ENCODE data around the gene KIF3A. TPM values are rescaled to one million over a fixed set of nuclear protein-coding genes. Genes with fewer than 3 reads are reported as not detected.

KIF3A gene
- total and polyA plus RNA-seq, 2 experiments from 2014 or later, result 5.4 to 10.5 TPM

DNA sequence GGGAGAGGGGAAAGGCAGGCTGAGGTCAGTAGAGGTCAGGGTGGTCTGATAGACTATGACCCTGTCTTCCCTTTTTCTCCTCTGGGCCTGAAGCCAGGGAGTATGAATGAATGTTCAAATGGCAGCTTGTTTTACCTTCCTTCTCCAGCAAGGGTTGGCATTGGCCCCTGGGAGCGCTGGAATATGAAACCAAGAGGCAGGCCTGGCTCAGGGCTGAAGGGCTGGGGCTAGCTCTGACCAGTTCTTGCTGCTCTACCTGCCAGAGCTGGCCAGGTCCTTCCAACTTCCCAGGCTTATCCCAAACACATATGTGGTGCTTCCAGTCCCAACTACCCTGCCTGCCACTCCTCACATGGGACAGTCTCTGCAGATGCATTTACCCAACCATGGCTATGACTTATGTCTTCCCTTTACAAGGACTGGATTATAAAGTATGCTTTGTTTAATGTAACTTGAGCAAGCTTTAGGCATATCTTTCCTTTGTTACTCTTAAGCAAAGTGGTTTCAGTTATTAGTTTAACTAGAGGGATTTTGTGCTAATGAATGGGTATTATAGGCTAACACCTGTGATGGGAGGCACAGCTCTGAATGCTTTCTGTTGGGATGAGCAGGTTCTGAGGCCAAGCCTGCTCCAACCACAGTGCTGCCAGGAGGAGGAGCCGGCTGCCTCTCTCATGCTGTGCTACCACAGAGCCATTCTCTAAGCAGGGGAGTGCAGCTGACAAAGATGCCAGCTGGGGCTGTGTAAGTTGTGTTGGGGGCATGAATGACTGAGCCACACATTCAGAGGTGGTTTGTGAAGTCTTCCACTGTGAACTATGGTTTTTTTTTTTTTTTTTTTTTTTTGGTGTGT is 16.0 kb upstream of the KIF3A start:
- Histone ChIP-seq H3K36me3 (peaks cover 3% of the 10 kb centered on the region), H3K9me3 (ENCODE audit: low read depth) (no peaks in the 10 kb centered on the region), H3K27me3 (peaks cover 32% of the 10 kb centered on the region), H3K27ac (no peak overlapping the region), H3K4me3 (no peak overlapping the region), H3K4me1 (ENCODE audit: low read depth) (no peaks in the 10 kb centered on the region)
- TF ChIP-seq, protein P1, sequence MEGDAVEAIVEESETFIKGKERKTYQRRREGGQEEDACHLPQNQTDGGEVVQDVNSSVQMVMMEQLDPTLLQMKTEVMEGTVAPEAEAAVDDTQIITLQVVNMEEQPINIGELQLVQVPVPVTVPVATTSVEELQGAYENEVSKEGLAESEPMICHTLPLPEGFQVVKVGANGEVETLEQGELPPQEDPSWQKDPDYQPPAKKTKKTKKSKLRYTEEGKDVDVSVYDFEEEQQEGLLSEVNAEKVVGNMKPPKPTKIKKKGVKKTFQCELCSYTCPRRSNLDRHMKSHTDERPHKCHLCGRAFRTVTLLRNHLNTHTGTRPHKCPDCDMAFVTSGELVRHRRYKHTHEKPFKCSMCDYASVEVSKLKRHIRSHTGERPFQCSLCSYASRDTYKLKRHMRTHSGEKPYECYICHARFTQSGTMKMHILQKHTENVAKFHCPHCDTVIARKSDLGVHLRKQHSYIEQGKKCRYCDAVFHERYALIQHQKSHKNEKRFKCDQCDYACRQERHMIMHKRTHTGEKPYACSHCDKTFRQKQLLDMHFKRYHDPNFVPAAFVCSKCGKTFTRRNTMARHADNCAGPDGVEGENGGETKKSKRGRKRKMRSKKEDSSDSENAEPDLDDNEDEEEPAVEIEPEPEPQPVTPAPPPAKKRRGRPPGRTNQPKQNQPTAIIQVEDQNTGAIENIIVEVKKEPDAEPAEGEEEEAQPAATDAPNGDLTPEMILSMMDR (IDR thresholded peaks at IDR 0.05; ENCODE audit: low read depth, low read length), result no peak
- DNase-seq (ENCODE audit: low read depth in 1 of 2, low spot score in 1 of 2), result no peak

DNA sequence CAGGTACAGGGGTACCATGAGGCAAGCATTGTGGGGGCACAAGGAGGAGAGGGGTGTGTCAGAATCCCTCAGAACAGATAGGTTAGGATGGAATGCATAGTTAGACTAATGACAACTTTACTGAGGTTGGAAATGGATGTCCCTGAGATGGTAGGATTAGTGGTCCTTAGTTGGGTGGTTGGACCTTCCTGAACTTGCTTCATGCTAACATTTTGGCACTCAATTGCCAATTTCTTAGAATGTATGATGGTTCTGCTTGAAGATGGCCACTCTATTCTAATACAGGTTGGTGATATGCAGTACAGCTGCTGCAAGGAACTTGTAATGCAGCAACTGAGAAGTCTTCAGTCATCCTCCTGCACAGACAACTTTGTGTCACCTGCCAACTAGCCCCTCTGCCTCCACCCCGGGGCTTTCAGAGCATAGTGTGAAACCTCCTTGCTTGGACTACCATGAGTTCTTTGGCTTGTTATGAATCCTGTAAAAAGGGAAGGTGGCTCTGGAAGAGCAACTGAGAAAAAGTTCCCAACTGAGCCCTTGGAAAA is 15.3 kb upstream of the KIF3A start:
- Histone ChIP-seq H3K27ac (no peak overlapping the region), H3K9me3 (ENCODE audit: low read depth) (no peaks in the 10 kb centered on the region), H3K4me1 (ENCODE audit: low read depth) (no peaks in the 10 kb centered on the region), H3K36me3 (no peaks in the 10 kb centered on the region), H3K27me3 (peaks cover 39% of the 10 kb centered on the region), H3K4me3 (no peak overlapping the region)
- no peak for DNase-seq (ENCODE audit: low read depth in 1 of 2, low spot score in 1 of 2)
- TF ChIP-seq, protein P1 (IDR thresholded peaks at IDR 0.05; ENCODE audit: low read depth, low read length), result no peak

DNA sequence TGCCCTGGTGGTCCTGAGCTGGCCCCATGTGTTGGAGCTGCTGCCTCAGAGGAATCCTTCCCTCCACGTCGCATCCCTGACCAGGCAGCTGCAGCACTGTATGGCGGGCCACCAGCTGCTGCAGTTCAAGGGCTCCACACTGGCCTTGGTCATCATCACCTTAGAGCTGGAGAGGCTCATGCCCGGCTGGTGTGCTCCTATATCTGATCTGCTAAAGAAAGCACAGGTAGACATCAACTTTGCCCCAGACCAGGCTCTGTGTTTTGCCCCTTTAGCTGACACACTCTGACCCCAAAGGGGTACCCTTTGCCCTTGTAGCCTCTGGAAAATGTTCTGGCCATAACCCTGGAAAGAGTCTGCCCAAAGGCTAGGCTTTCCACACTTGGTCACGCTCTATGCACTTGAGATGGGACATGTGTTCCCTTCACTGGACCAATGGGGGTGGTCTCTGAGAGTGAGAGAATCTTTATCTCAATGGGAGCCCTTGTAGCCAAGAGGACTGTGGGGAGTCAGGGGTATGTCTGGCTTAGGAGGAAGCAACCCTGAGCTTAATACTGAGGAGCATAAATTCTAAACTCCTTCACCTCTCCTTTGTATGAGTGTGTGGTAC is 14.7 kb upstream of the KIF3A start:
- DNase-seq (ENCODE audit: low read depth in 1 of 2, low spot score in 1 of 2), result no peak
- TF ChIP-seq, protein P1 (IDR thresholded peaks at IDR 0.05; ENCODE audit: low read depth, low read length), result no peak
- Histone ChIP-seq H3K4me3 (no peak overlapping the region), H3K27me3 (peaks cover 45% of the 10 kb centered on the region), H3K4me1 (ENCODE audit: low read depth) (no peaks in the 10 kb centered on the region), H3K9me3 (ENCODE audit: low read depth) (no peaks in the 10 kb centered on the region), H3K27ac (no peak overlapping the region), H3K36me3 (no peaks in the 10 kb centered on the region)

DNA sequence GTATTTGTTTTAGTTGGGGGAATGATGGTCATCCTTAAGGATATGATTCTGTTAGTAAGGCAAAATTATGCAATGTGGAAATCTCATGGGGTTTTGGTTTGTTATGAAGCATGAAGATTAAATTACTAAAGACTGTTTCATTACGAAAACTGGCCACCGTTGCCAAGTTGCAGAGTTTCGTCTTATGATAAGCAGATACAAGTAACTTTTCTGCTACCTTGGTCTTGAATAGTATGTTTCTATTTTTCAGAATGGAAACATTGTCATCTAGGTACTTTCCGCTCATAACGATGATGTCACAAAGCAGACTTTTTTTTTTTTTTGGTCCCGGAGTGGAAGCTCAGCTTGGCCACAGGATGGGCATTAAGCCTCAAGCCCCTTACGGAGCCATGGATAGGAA is 14.1 kb upstream of the KIF3A start:
- no peaks in the 10 kb centered on the region for H3K36me3 ChIP-seq
- peaks cover 51% of the 10 kb centered on the region for H3K27me3 ChIP-seq
- no peaks in the 10 kb centered on the region for H3K9me3 ChIP-seq (ENCODE audit: low read depth)
- no peak overlapping the region for H3K4me3 ChIP-seq
- TF ChIP-seq, protein P1 (IDR thresholded peaks at IDR 0.05; ENCODE audit: low read depth, low read length), result no peak
- no peaks in the 10 kb centered on the region for H3K4me1 ChIP-seq (ENCODE audit: low read depth)
- peak in 1 of 2 donors; percentile 95 for DNase-seq (ENCODE audit: low read depth in 1 of 2, low spot score in 1 of 2)
- no peak overlapping the region for H3K27ac ChIP-seq

DNA sequence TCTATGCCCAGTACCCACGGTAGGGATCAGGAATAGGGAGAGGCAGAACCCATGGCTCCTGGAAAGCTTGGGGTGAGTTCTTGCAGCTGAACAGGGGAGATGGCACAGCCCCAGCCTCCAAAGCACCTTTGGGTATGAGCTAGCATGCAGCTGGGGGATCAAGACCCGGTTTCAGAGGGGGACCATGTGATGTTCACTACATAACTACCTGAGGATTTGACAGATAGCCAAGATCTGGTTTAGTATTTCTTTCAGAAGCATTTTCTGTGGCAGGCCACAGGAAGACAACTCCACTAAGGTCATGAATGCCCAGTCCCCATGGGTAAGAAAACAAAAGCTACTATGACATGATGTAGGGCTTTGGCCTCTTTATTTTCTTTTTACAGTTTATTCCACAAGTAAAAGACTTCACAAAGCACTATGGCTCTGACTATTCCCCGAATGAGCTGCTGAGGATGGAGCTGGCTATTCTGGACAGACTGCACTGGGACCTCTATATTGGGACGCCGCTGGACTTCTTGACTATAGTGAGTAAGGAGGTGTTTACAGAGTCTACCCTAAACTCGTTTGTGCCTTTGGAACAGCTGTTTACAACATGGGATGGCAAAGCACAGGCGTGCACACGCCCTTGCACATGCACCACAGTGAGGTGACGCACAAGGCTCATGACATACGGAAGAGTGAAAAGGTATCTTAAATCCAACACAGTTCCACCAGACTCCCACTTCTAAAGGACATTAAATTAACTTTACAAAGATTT is 13.3 kb upstream of the KIF3A start:
- Histone ChIP-seq H3K27ac (no peak overlapping the region), H3K4me3 (no peak overlapping the region), H3K27me3 (peaks cover 59% of the 10 kb centered on the region), H3K9me3 (ENCODE audit: low read depth) (no peaks in the 10 kb centered on the region), H3K4me1 (ENCODE audit: low read depth) (no peaks in the 10 kb centered on the region), H3K36me3 (no peaks in the 10 kb centered on the region)
- DNase-seq (ENCODE audit: low read depth in 1 of 2, low spot score in 1 of 2), result no peak
- TF ChIP-seq, protein P1 (IDR thresholded peaks at IDR 0.05; ENCODE audit: low read depth, low read length), result no peak
